Natural killer cell (primary cell): ENCODE results near the gene ANKRD13D. TPM values are rescaled to one million over a fixed set of nuclear protein-coding genes. Genes with fewer than 3 reads are reported as not detected.
A peak's percentile ranks its signal among the peaks of the same experiment; 100 is the strongest.

Experiments
- ATAC-seq, 3 donors: fragments of 150-1000 bp in 2 of 3; fragments of 200-7000 bp in 1 of 3; cut with Tn5 transposase; 1 replicate in 1 of 3; 2 replicates in 2 of 3; pipeline ENCODE4 v1.10.0; 2021; ENCODE audit warnings: mild to moderate bottlenecking in 2 of 3, moderate library complexity in 2 of 3
- DNase-seq, 2 donors: peaks; one replicate each; pipeline versions ENCODE4 v3.0.0 to v3.0.0-alpha.2; 2013 to 2021; ENCODE audit warnings: mixed read lengths in 1 of 2
- H3K27ac ChIP-seq: one replicate; pipeline ENCODE4 v1.5.1; 2013; ENCODE audit warnings: mild to moderate bottlenecking, low read length
- H3K27me3 ChIP-seq: one replicate; pipeline ENCODE4 v1.6.1; 2013; ENCODE audit warnings: low read length; ENCODE audit not compliant: control insufficient read depth, insufficient read depth
- H3K36me3 ChIP-seq: one replicate; pipeline ENCODE4 v1.6.1; 2013; ENCODE audit warnings: low read length; ENCODE audit not compliant: control insufficient read depth, insufficient read depth
- H3K4me1 ChIP-seq: one replicate; pipeline ENCODE4 v1.6.1; 2013; ENCODE audit warnings: low read length; ENCODE audit not compliant: control insufficient read depth, insufficient read depth
- H3K4me3 ChIP-seq: one replicate; pipeline ENCODE4 v1.5.1; 2013; ENCODE audit warnings: low read length
- H3K9me3 ChIP-seq: one replicate; pipeline ENCODE4 v1.6.1; 2013; ENCODE audit warnings: low read length; ENCODE audit not compliant: control insufficient read depth, insufficient read depth
- H3K27ac Mint-ChIP-seq, 2 donors: one replicate each; pipeline ENCODE4 v1.8.0; 2022; ENCODE audit warnings: mild to moderate bottlenecking in 2 of 2, mixed read lengths in 2 of 2, moderate library complexity in 1 of 2
- H3K27me3 Mint-ChIP-seq, 2 donors: one replicate each; pipeline ENCODE4 v1.8.0; 2022; ENCODE audit warnings: low read depth in 2 of 2, mixed read lengths in 2 of 2
- H3K36me3 Mint-ChIP-seq: one replicate; pipeline ENCODE4 v1.8.0; 2022; ENCODE audit warnings: mixed read lengths
- H3K4me1 Mint-ChIP-seq, 2 donors: one replicate each; pipeline ENCODE4 v1.8.0; 2022; ENCODE audit warnings: mixed read lengths in 2 of 2
- H3K4me3 Mint-ChIP-seq: one replicate; pipeline ENCODE4 v1.8.0; 2022; ENCODE audit warnings: mild to moderate bottlenecking, moderate library complexity, mixed read lengths
- H3K9me3 Mint-ChIP-seq, 2 donors: one replicate each; pipeline ENCODE4 v1.8.0; 2022; ENCODE audit warnings: mixed read lengths in 2 of 2
- CTCF ChIP-seq: fragments of 200-600 bp; IDR thresholded peaks from one replicate; pipeline ENCODE4 v1.8.0; 2022; ENCODE audit warnings: antibody characterized with exemption
- WGBS: methylation state at CpG from one replicate; pipeline ENCODE4 v1.1.7; 2013; ENCODE audit warnings: missing lambda C conversion rate; ENCODE audit not compliant: insufficient coverage; 5-methylcytosine and 5-hydroxymethylcytosine counted together
- intact Hi-C: fragments of 100-400 bp; cut with micrococcal nuclease; formaldehyde crosslinking; loops from one replicate; pipeline ENCODE4 v1.14.2; 2022
- total RNA-seq, 4 donors: library from RNA; stranded (reverse); fragments of 120-200 nt in 1 of 4; gene quantifications; one replicate each; pipeline versions ENCODE4 v1.2.3 to v1.2.4, GENCODE V29; 2013 to 2022

Gene ANKRD13D
- total RNA-seq, 3 donors from 2014 or later (not counting 1 experiment from before 2014, with no cell fraction given), result 212 to 316 (median 231) TPM

GRCh38 chr11:67278939-67279588, 10.0 kb upstream of the ANKRD13D start:
- intact Hi-C loops, result no loop called here
- Histone ChIP-seq H3K4me3 (no peak overlapping the region), H3K36me3 (peaks cover 82% of the 10 kb centered on the region), H3K27ac (peak overlapping the region; percentile 95), H3K9me3 (no peaks in the 10 kb centered on the region), H3K4me1 (peaks cover 100% of the 10 kb centered on the region), H3K27me3 (no peaks in the 10 kb centered on the region)
- Mint-ChIP-seq H3K4me3 (peak overlapping the region; percentile 17), H3K9me3 (no peaks in the 10 kb centered on the region), H3K4me1 (peaks cover 50 to 59% of the 10 kb centered on the region in 2 donors), H3K27ac (peak overlapping the region; percentile 96 to 97), H3K36me3 (no peaks in the 10 kb centered on the region), H3K27me3 (no peaks in the 10 kb centered on the region)
- WGBS, result 83% methylated on average over 14 of the region's 14 CpGs
- TF ChIP-seq CTCF, result no peak
- ATAC-seq (no peak), DNase-seq (no peak)

GRCh38 chr11:67279589-67280340, 9.3 kb upstream of the ANKRD13D start:
- DNase-seq (no peak), ATAC-seq (no peak)
- peak overlapping the region; percentile 42 for H3K27ac ChIP-seq
- H3K4me1 Mint-ChIP-seq, result peaks cover 43 to 53% of the 10 kb centered on the region in 2 donors
- no peaks in the 10 kb centered on the region for H3K9me3 ChIP-seq
- peak overlapping the region; percentile 45 for H3K4me3 Mint-ChIP-seq
- H3K27me3 Mint-ChIP-seq, result no peaks in the 10 kb centered on the region
- H3K4me3 ChIP-seq, result no peak overlapping the region
- H3K27me3 ChIP-seq, result no peaks in the 10 kb centered on the region
- 80% methylated on average over 17 of the region's 17 CpGs for WGBS
- intact Hi-C loops, result no loop called here
- H3K36me3 ChIP-seq, result peaks cover 86% of the 10 kb centered on the region
- no peaks in the 10 kb centered on the region for H3K36me3 Mint-ChIP-seq
- H3K4me1 ChIP-seq, result peaks cover 100% of the 10 kb centered on the region
- peak overlapping the region; percentile 96 to 97 for H3K27ac Mint-ChIP-seq
- TF ChIP-seq CTCF, result no peak
- H3K9me3 Mint-ChIP-seq, result no peaks in the 10 kb centered on the region

- DNase-seq (no peak), ATAC-seq (no peak)
- Histone ChIP-seq H3K4me3 (no peak overlapping the region), H3K27me3 (no peaks in the 10 kb centered on the region), H3K9me3 (no peaks in the 10 kb centered on the region), H3K27ac (peak overlapping the region; percentile 42), H3K36me3 (peaks cover 88% of the 10 kb centered on the region), H3K4me1 (peaks cover 100% of the 10 kb centered on the region)
- 71% methylated on average over 13 of the region's 13 CpGs for WGBS
- Mint-ChIP-seq H3K4me1 (peaks cover 42 to 50% of the 10 kb centered on the region in 2 donors), H3K36me3 (no peaks in the 10 kb centered on the region), H3K27ac (peak overlapping the region; percentile 96 to 97), H3K9me3 (no peaks in the 10 kb centered on the region), H3K4me3 (no peak overlapping the region), H3K27me3 (no peaks in the 10 kb centered on the region)
- TF ChIP-seq CTCF, result no peak
- intact Hi-C loops, result no loop called here
Observed at GRCh38 chr11:67280341-67280787, 8.7 kb upstream of the ANKRD13D start.
